NOMO-1 treated with dmso at 0.1 percent for 144 hours (cell line): Measurements from ENCODE around the gene BLOC1S4.
A peak's percentile ranks its signal among the peaks of the same experiment; 100 is the strongest.
"Not testable (repeated sequence)": the region's sequence is repeated elsewhere in the genome, so short reads cannot be mapped to it uniquely, and the experiment has no call there.

Experiments used
- DNase-seq: peaks from one replicate; lab custom pipeline; 2025; ENCODE audit not compliant: unreplicated experiment; lab: John Stamatoyannopoulos, UW

BLOC1S4 gene

DNA sequence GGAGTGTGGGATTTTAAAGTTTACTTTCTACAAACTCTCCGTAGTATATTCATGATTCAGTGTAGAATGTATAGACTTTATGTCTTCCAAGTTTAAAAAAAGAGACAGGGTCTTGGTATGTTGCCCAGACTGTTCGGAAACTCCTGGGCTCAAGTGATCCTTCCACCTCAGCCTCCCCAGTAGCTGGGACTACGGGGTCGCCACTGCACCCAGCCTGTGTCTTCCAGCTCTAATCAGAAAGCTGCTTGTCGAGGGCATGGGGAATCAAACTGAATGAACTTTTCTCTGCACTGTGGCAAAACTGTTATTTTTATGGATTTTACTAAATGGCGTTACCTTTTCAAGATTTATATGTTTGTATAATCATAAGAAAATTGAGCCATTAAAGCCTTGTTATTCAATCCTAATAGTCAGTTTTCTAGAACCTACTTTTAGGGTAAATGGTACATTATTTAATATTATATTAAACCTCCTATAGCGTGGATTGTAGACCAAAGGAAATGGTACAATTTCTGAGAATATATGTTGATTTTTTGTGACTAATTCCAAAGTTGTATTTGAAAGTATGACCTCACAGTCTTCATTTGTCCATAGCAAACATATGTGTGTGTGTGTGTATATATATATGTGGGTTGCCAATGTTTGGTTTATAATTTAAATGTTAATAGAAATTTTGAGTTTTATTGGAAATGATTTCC is 1.1 kb downstream of the BLOC1S4 start:
- DNase-seq = no peak

DNA sequence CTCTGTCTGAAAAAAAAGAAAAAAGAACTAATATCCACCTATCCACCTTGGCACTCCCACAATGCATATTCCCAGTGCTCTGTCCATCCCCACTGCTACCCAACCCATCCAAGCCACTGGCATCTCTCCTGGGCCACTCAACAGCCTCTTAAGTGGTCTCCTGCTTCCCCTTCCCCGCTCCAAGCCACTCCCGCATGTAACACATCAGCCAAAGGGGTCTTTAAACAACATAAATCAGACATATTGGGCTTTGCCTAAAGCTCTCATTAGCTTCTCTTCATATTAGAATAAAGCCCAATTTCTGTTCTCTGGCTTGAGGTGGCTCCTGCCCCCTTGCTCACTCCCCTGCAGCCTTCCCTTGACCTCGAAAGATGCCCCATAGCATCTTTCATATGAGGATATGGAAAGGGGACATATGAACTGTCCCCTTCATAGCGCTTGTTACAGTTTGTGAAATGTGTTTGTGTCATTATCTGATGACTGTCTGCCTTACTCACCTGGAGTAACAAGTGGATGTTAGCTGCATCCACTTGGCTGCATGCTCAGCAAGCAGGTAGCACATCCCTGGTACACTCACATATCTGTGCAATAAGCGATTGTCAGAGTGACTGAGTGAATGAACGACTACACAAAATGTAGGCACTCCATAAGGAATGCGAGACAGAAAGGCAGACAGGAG is 3.1 kb downstream of the BLOC1S4 start:
- no peak for DNase-seq

- DNase-seq = no peak
These were observed 3.7 kb downstream of the BLOC1S4 start for GRCh38 chr4:6719611-6720179.

DNA sequence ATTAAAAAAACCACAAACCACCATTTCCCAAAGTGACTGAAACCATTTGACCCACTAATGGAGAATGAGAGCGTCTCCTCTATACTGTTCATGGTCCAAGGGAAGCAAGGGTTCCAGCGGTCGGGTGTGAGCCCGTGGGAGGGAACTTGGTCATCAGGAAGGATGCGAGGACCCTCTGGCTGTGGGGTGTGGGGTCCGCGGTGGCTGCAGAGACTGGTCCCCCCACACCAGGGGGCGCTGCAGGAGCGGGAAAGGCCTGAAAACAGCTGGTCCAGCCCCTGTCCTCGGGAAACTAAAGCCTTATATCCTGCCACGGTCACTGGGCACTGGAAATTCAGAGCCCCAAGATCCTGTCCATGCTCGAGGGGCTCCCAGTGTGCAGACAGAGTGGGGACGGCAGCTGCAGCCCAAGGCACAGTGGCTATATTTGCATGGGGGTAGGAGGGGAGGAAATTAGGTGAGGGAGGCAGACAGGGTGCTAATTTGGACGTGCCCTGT is 4.3 kb downstream of the BLOC1S4 start:
- DNase-seq = peak; percentile 37

GRCh38 chr4:6721121-6721520 is 5.1 kb downstream of the BLOC1S4 start:
- DNase-seq = no peak

DNA sequence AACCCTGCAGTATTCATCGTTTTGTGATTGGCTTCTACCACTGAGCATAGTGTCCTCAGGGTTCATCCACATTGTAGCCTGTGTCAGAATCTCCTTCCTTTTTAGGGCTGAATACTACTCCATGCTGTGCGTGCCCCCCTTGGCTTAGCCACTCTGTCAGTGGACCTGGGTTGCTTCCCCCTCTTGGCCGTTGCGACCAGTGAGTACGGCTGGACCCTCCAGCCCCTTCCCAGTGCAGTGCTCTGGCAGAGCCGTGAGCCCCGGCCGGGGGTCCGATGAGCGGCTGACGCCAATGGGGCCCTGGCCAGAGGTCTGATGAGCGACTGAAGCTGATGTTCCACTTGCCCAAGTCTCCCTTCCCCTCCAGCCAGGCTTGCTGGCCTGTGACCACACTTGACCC is 6.9 kb downstream of the BLOC1S4 start:
- no peak for DNase-seq

DNA sequence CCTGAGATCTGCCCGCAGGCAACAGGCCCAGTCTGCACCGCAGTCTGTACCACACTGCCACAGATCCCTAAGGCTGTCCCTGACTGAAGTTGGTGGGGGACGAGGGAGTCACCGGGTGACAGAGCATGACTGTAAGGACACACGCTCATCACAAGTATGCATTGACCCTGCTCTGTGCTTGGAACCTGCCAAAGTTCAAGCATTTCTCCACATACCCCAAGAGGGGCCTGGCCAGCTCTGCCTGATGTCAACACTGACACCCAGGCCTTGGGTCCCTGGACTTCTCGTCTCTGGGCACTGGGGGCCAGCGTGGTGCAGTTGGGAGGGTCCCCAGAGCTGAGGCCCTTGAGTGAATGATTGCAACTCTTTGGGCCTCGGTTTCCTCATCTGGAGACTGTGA is 7.9 kb downstream of the BLOC1S4 start:
- no peak for DNase-seq

- DNase-seq = no peak
These were observed 8.6 kb downstream of the BLOC1S4 start for GRCh38 chr4:6724421-6725111.

DNA sequence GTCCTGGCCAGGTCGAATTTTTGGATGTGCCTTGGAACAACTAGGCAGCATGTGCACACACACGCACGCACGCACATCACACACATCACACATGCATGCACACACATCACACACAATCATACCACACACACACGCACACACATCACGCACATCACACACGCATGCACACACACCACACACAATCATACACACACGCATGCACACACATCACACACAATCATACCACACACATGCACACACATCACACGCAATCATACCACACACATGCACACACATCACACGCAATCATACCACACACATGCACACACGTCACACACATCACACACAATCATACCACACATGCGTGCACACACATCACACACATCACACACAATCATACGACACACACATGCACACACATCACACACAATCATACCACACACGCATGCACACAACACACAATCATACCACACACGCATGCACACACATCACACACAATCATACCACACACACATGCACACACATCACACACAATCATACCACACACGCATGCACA is 9.5 kb downstream of the BLOC1S4 start:
- DNase-seq = not testable (repeated sequence)

- DNase-seq = no peak
These were observed 11.3 kb downstream of the BLOC1S4 start for GRCh38 chr4:6727081-6727942.

GRCh38 chr4:6727943-6728250 is 11.9 kb downstream of the BLOC1S4 start:
- DNase-seq = no peak

GRCh38 chr4:6728320-6729029 is 12.5 kb downstream of the BLOC1S4 start:
- DNase-seq = no peak

- DNase-seq = no peak
These were observed 14.8 kb downstream of the BLOC1S4 start for GRCh38 chr4:6730603-6731317.

DNA sequence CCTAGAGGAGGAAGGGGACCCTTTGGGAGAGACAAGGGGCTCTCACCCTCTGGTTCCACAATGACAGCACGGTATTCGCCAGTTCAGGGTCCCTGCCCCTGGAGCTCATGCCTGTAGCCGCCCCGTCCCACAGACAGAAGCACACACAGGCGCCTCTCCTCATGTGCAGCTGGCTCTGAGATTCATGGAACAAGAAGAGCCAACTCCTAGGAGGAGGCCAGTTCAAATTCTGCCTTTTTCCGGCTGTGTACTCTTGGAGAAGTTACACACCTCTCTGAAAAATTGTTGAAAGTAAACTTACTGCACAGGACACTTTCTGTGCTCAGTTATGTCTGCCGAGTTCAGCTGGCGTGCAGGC is 15.3 kb downstream of the BLOC1S4 start:
- no peak for DNase-seq

- DNase-seq = no peak
These were observed 15.8 kb downstream of the BLOC1S4 start for GRCh38 chr4:6731780-6732179.

GRCh38 chr4:6732441-6733357 is 16.7 kb downstream of the BLOC1S4 start:
- peak; percentile 14 for DNase-seq

- no peak for DNase-seq
These were observed 17.6 kb downstream of the BLOC1S4 start for GRCh38 chr4:6733358-6734164.
